Inflammatory macrophage treated with lipopolysaccharide for 1 hour (primary cell): ENCODE measurements around the gene GCA.

Experiments used
- DNase-seq, 2 donors: peaks; one replicate each; pipeline ENCODE4 v3.0.0-alpha.2; 2020 to 2022

Gene GCA

GRCh38 chr2:162343824-162344616 is at the start of gene GCA:
Gene GCA (plus strand): TSS chr2:162344132. CDS start chr2:162344249, 117 bp downstream.
- DNase-seq, result peak; percentile 97 to 98

- DNase-seq, result no peak
These were observed 48.9 kb upstream of the GCA start for GRCh38 chr2:162295009-162295408.

- peak; percentile 57 to 94 for DNase-seq
These were observed 45.9 kb upstream of the GCA start for GRCh38 chr2:162297925-162298552.

GRCh38 chr2:162298669-162299335 is 45.1 kb upstream of the GCA start:
- no peak for DNase-seq

GRCh38 chr2:162300266-162300665 is 43.7 kb upstream of the GCA start:
- DNase-seq, result no peak

GRCh38 chr2:162301151-162301804 is 42.7 kb upstream of the GCA start:
- peak; percentile 39 to 78 for DNase-seq

GRCh38 chr2:162301877-162302276 is 42.1 kb upstream of the GCA start:
- no peak for DNase-seq

- no peak for DNase-seq
These were observed 38.0 kb upstream of the GCA start for GRCh38 chr2:162305901-162306300.

- DNase-seq, result no peak
These were observed 35.0 kb upstream of the GCA start for GRCh38 chr2:162308747-162309503.

- DNase-seq, result no peak
These were observed 31.1 kb upstream of the GCA start for GRCh38 chr2:162312853-162313252.

GRCh38 chr2:162315938-162316337 is 28.0 kb upstream of the GCA start:
- no peak for DNase-seq

- no peak for DNase-seq
These were observed 27.3 kb upstream of the GCA start for GRCh38 chr2:162316590-162316989.

- no peak for DNase-seq
These were observed 26.7 kb upstream of the GCA start for GRCh38 chr2:162317058-162317742.

GRCh38 chr2:162317861-162318327 is 26.0 kb upstream of the GCA start:
- DNase-seq, result peak; percentile 36 to 57

GRCh38 chr2:162318328-162319180 is 25.4 kb upstream of the GCA start, which contains the start of gene IFIH1:
Gene IFIH1 (minus strand): TSS chr2:162318684. CDS start chr2:162318307, 377 bp downstream.
- DNase-seq, result peak; percentile 94 to 95

GRCh38 chr2:162320864-162321517 is 22.9 kb upstream of the GCA start:
- DNase-seq, result peak; percentile 36 to 63

- no peak for DNase-seq
These were observed 19.0 kb upstream of the GCA start for GRCh38 chr2:162324953-162325352.

- peak in 1 of 2 donors; percentile 53 for DNase-seq
These were observed 16.7 kb upstream of the GCA start for GRCh38 chr2:162327134-162327769.

- no peak for DNase-seq
These were observed 16.1 kb upstream of the GCA start for GRCh38 chr2:162327806-162328205.
